Measurements from ENCODE around the gene MCOLN2. TPM values are rescaled to one million over a fixed set of nuclear protein-coding genes. Genes with fewer than 3 reads are reported as not detected.
A peak's percentile ranks its signal among the peaks of the same experiment; 100 is the strongest.

The MCOLN2 gene
- total RNA-seq, 1 donor from 2014 or later, result 1.6 TPM

- H3K9me3 ChIP-seq (ENCODE audit: insufficient read depth, low read depth, low read length), result no peaks in the 10 kb centered on the region
- H3K4me2 ChIP-seq (ENCODE audit: low read length), result peak overlapping the region; percentile 88
- H3K4me3 ChIP-seq (ENCODE audit: insufficient read depth, low read depth, low read length), result peak overlapping the region; percentile 54
- H3K9ac ChIP-seq (ENCODE audit: low read length), result no peak overlapping the region
- peaks cover 6% of the 10 kb centered on the region for H3K9me3 Mint-ChIP-seq (ENCODE audit: unreplicated experiment)
- peak overlapping the region; percentile 51 for H3K27ac Mint-ChIP-seq (ENCODE audit: unreplicated experiment)
- peak; percentile 14 for DNase-seq (ENCODE audit: low read depth)
- peaks cover 57% of the 10 kb centered on the region for H3K27me3 Mint-ChIP-seq (ENCODE audit: low read depth, unreplicated experiment)
- peaks cover 3% of the 10 kb centered on the region for H3K36me3 Mint-ChIP-seq (ENCODE audit: low read depth, unreplicated experiment)
- no peaks in the 10 kb centered on the region for H3K36me3 ChIP-seq (ENCODE audit: insufficient read depth, low read length)
- H3K4me3 Mint-ChIP-seq (ENCODE audit: unreplicated experiment), result peak overlapping the region; percentile 83
- peak overlapping the region; percentile 62 for H2AFZ ChIP-seq (ENCODE audit: low read depth, low read length)
- TF ChIP-seq EZH2 (IDR thresholded peaks at IDR 0.05; ENCODE audit: insufficient read depth, low read length) (peak; percentile 89), CTCF (IDR thresholded peaks at IDR 0.05; ENCODE audit: insufficient read depth, low read depth, low read length) (no peak)
- H3K79me2 ChIP-seq (ENCODE audit: insufficient read depth, low read length), result no peaks in the 10 kb centered on the region
- H3K27ac ChIP-seq (ENCODE audit: low read depth, low read length), result no peak overlapping the region
- peaks cover 9% of the 10 kb centered on the region for H3K4me1 ChIP-seq (ENCODE audit: insufficient read depth, low read length)
- FAIRE-seq, result no peak
- H3K27me3 ChIP-seq (ENCODE audit: insufficient read depth, low read length), result peaks cover 35% of the 10 kb centered on the region
- peaks cover 3% of the 10 kb centered on the region for H3K4me1 Mint-ChIP-seq (ENCODE audit: low read depth, unreplicated experiment)
- peaks cover 5% of the 10 kb centered on the region for H4K20me1 ChIP-seq (ENCODE audit: insufficient read depth, low read length)
These were observed 1.0 kb upstream of the MCOLN2 start for GRCh38 chr1:84997667-84998600.

- FAIRE-seq (no peak), DNase-seq (ENCODE audit: low read depth) (no peak)
- Mint-ChIP-seq H3K27me3 (ENCODE audit: low read depth, unreplicated experiment) (peaks cover 44% of the 10 kb centered on the region), H3K4me1 (ENCODE audit: low read depth, unreplicated experiment) (peaks cover 3% of the 10 kb centered on the region), H3K4me3 (ENCODE audit: unreplicated experiment) (peak overlapping the region; percentile 51), H3K9me3 (ENCODE audit: unreplicated experiment) (peaks cover 6% of the 10 kb centered on the region), H3K27ac (ENCODE audit: unreplicated experiment) (no peak overlapping the region), H3K36me3 (ENCODE audit: low read depth, unreplicated experiment) (peaks cover 3% of the 10 kb centered on the region)
- H3K27me3 ChIP-seq (ENCODE audit: insufficient read depth, low read length), result peaks cover 40% of the 10 kb centered on the region
- no peaks in the 10 kb centered on the region for H3K9me3 ChIP-seq (ENCODE audit: insufficient read depth, low read depth, low read length)
- H3K9ac ChIP-seq (ENCODE audit: low read length), result no peak overlapping the region
- peaks cover 5% of the 10 kb centered on the region for H4K20me1 ChIP-seq (ENCODE audit: insufficient read depth, low read length)
- H2AFZ ChIP-seq (ENCODE audit: low read depth, low read length), result no peak overlapping the region
- TF ChIP-seq EZH2 (IDR thresholded peaks at IDR 0.05; ENCODE audit: insufficient read depth, low read length), result no peak
- no peak for TF ChIP-seq CTCF (IDR thresholded peaks at IDR 0.05; ENCODE audit: insufficient read depth, low read depth, low read length)
- no peaks in the 10 kb centered on the region for H3K36me3 ChIP-seq (ENCODE audit: insufficient read depth, low read length)
- H3K4me3 ChIP-seq (ENCODE audit: insufficient read depth, low read depth, low read length), result no peak overlapping the region
- H3K4me2 ChIP-seq (ENCODE audit: low read length), result no peak overlapping the region
- H3K79me2 ChIP-seq (ENCODE audit: insufficient read depth, low read length), result no peaks in the 10 kb centered on the region
- H3K4me1 ChIP-seq (ENCODE audit: insufficient read depth, low read length), result peaks cover 9% of the 10 kb centered on the region
- no peak overlapping the region for H3K27ac ChIP-seq (ENCODE audit: low read depth, low read length)
These were observed 1.2 kb downstream of the MCOLN2 start for GRCh38 chr1:84995484-84996334.

Data from astrocyte (in vitro differentiated cells and primary cell).